ENCODE data around the gene APOBEC4. TPM values are rescaled to one million over a fixed set of nuclear protein-coding genes. Genes with fewer than 3 reads are reported as not detected.

Gene APOBEC4
- total and polyA plus RNA-seq, 2 of the 8 experiments (the other 6 are each of a cell fraction or from before 2014, with no cell fraction given), result not detected

GRCh38 chr1:183696981-183697380, 43.9 kb upstream of the APOBEC4 start (continued):
- TF ChIP-seq CHD7 (IDR thresholded peaks at IDR 0.05; ENCODE audit: insufficient replicate concordance, low read length) (no peak), YY1 (IDR thresholded peaks at IDR 0.05; ENCODE audit: low read depth, low read length) (no peak), TCF12 (IDR thresholded peaks at IDR 0.05; ENCODE audit: low read depth, low read length) (no peak), CTCF (IDR thresholded peaks at IDR 0.05; ENCODE audit: control extremely low read depth in 1 of 3, insufficient read depth in 1 of 3, low read depth in 1 of 3, low read length in 3 of 3) (no peak), BRCA1 (IDR thresholded peaks at IDR 0.05; ENCODE audit: low read depth, low read length) (no peak), RNF2 (IDR thresholded peaks at IDR 0.05; ENCODE audit: borderline replicate concordance, low read depth, low read length, missing control alignments, poor library complexity, severe bottlenecking) (no peak), KDM4A (IDR thresholded peaks at IDR 0.05; ENCODE audit: low read depth, low read length, severe bottlenecking) (no peak), BCL11A (IDR thresholded peaks at IDR 0.05; ENCODE audit: low read depth in 2 of 2, low read length in 2 of 2) (no peak), CBX8 (IDR thresholded peaks at IDR 0.05; ENCODE audit: borderline replicate concordance, low read depth, low read length) (no peak)
